HCT116 (cell line): ENCODE results near the gene ASB3. TPM values are rescaled to one million over a fixed set of nuclear protein-coding genes. Genes with fewer than 3 reads are reported as not detected.

ENCODE experiments used
- ATAC-seq: fragments of 200-7000 bp; cut with Tn5 transposase; 2 replicates; pipeline ENCODE4 v1.9.1; 2020; ENCODE audit warnings: mild to moderate bottlenecking, moderate library complexity
- BruUV-seq: library from RNA; stranded (reverse); fragments of 400-500 nt; replicated peaks from 2 replicates; lab custom pipeline; 2021; lab: Mats Ljungman, UMichigan
- CTCF ChIA-PET: fragments of 300-600 bp; sonication (Branson Sonifier 250); formaldehyde crosslinking; loops from one replicate; lab custom pipeline; 2021; ENCODE audit warnings: antibody characterized with exemption; lab: Charles Lee
- POLR2A ChIA-PET: fragments of 300-600, 350-600 bp; sonication (Branson Sonifier 250); formaldehyde crosslinking; loops from one replicate; lab custom pipeline; 2021; ENCODE audit warnings: antibody characterized with exemption; lab: Charles Lee
- RAD21 ChIA-PET, 2 experiments: fragments of 300-600 bp; sonication (Branson Sonifier 250); formaldehyde crosslinking; loops; one replicate each; lab custom pipeline; 2023; ENCODE audit warnings: low total read pairs in 2 of 2; ENCODE audit not compliant: uncharacterized antibody in 2 of 2, unreplicated experiment in 2 of 2, low non-redundant PET in 1 of 2; lab: Charles Lee
- DNase-seq: peaks from one replicate; pipeline ENCODE4 v3.0.0-alpha.2; 2010; ENCODE audit warnings: low read depth, low spot score
- H2AFZ ChIP-seq: fragments of 200-600 bp; shearing (Covaris generic), sonication (generic); 2 replicates; pipeline ENCODE4 v1.6.1; 2017; ENCODE audit warnings: low read depth, mixed run types, mixed read lengths, antibody characterized with exemption, low read length; ENCODE audit not compliant: poor library complexity, severe bottlenecking
- H3K27ac ChIP-seq: 2 replicates; pipeline ENCODE4 v1.5.1; 2012; ENCODE audit warnings: low read depth, low read length
- H3K27me3 ChIP-seq: fragments of 200-600 bp; sonication (generic); 2 replicates; pipeline ENCODE4 v1.6.1; 2016; ENCODE audit warnings: mixed run types, low read length, mixed read lengths; ENCODE audit not compliant: insufficient read depth
- H3K36me3 ChIP-seq, 2 experiments: fragments of 200-500 bp in 1 of 2; fragments of 200-600 bp in 1 of 2; sonication (Bioruptor generic) in 1 of 2; sonication (generic) in 1 of 2; 2 replicates each; pipeline versions ENCODE4 v1.5.1 to v1.6.1; 2014 to 2016; ENCODE audit warnings: low read length in 2 of 2, inconsistent platforms in 1 of 2, mixed read lengths in 1 of 2, mixed run types in 1 of 2; ENCODE audit not compliant: insufficient read depth in 2 of 2, control insufficient read depth in 1 of 2
- H3K4me1 ChIP-seq, 2 experiments: fragments of 200-600 bp in 1 of 2; sonication (generic) in 1 of 2; 2 replicates each; pipeline versions ENCODE4 v1.5.1 to v1.6.1; 2012 to 2017; ENCODE audit warnings: low read length in 2 of 2, inconsistent platforms in 1 of 2, mild to moderate bottlenecking in 1 of 2, mixed read lengths in 1 of 2, mixed run types in 1 of 2, moderate library complexity in 1 of 2; ENCODE audit not compliant: insufficient read depth in 2 of 2, control insufficient read depth in 1 of 2
- H3K4me2 ChIP-seq: fragments of 200-600 bp; sonication (generic); 2 replicates; pipeline ENCODE4 v1.6.1; 2017; ENCODE audit warnings: mixed run types, low read length, mixed read lengths
- H3K4me3 ChIP-seq, 2 experiments: fragments of 200-600 bp in 1 of 2; sonication (generic) in 1 of 2; replicated peaks in 1 of 2; 2 replicates each; pipeline ENCODE4 v1.5.1; 2011 to 2016; ENCODE audit warnings: low read length in 2 of 2, control low read depth in 1 of 2, low read depth in 1 of 2, mild to moderate bottlenecking in 1 of 2, mixed read lengths in 1 of 2, mixed run types in 1 of 2
- H3K79me2 ChIP-seq: fragments of 200-600 bp; sonication (generic); 2 replicates; pipeline ENCODE4 v1.6.1; 2017; ENCODE audit warnings: mild to moderate bottlenecking, mixed run types, low read length, moderate library complexity, mixed read lengths; ENCODE audit not compliant: insufficient read depth
- H3K9ac ChIP-seq: fragments of 200-600 bp; sonication (generic); 2 replicates; pipeline ENCODE4 v1.6.1; 2016; ENCODE audit warnings: low read length, mixed read lengths
- H3K9me2 ChIP-seq: fragments of 200-600 bp; sonication (generic), shearing (Covaris generic); 2 replicates; pipeline ENCODE4 v1.6.1; 2017; ENCODE audit warnings: mixed run types, mild to moderate bottlenecking, moderate library complexity; ENCODE audit not compliant: insufficient read depth
- H3K9me3 ChIP-seq, 2 experiments: fragments of 200-500 bp in 1 of 2; fragments of 200-600 bp in 1 of 2; sonication (Bioruptor generic) in 1 of 2; sonication (generic) in 1 of 2; 2 replicates each; pipeline ENCODE4 v1.6.1; 2014 to 2017; ENCODE audit warnings: low read length in 2 of 2, mixed read lengths in 2 of 2, inconsistent platforms in 1 of 2, low read depth in 1 of 2, mild to moderate bottlenecking in 1 of 2, mixed run types in 1 of 2, moderate library complexity in 1 of 2; ENCODE audit not compliant: control insufficient read depth in 1 of 2, insufficient read depth in 1 of 2
- H4K20me1 ChIP-seq: fragments of 200-600 bp; sonication (generic), shearing (Covaris generic); 2 replicates; pipeline ENCODE4 v1.6.1; 2017; ENCODE audit warnings: mixed run types, mild to moderate bottlenecking, moderate library complexity; ENCODE audit not compliant: insufficient read depth
- CBX3 ChIP-seq: IDR thresholded peaks from 2 replicates; pipeline ENCODE4 v1.6.1; 2012; ENCODE audit warnings: low read depth
- CEBPB ChIP-seq: IDR thresholded peaks from 2 replicates; pipeline ENCODE4 v1.6.1; 2012; ENCODE audit warnings: low read depth
- EGR1 ChIP-seq: IDR thresholded peaks from 2 replicates; pipeline ENCODE4 v1.6.1; 2012; ENCODE audit warnings: low read depth
- ELF1 ChIP-seq: IDR thresholded peaks from 2 replicates; pipeline ENCODE4 v1.6.1; 2012; ENCODE audit warnings: low read depth, borderline replicate concordance
- EZH2phosphoT487 ChIP-seq: fragments of 200-600 bp; IDR thresholded peaks from 2 replicates; pipeline ENCODE4 v1.6.1; 2018; ENCODE audit warnings: antibody characterized with exemption, borderline replicate concordance
- FOSL1 ChIP-seq: IDR thresholded peaks from 2 replicates; pipeline ENCODE4 v1.6.1; 2012; ENCODE audit warnings: low read depth
- JUND ChIP-seq: IDR thresholded peaks from 2 replicates; pipeline ENCODE4 v1.6.1; 2012
- POLR2A ChIP-seq: IDR thresholded peaks from 2 replicates; pipeline ENCODE4 v1.7.0; 2011; ENCODE audit warnings: borderline replicate concordance; ENCODE audit not compliant: insufficient read depth, insufficient read length; ENCODE audit errors: extremely low read depth
- POLR2AphosphoS5 ChIP-seq: IDR thresholded peaks from 2 replicates; pipeline ENCODE4 v1.6.1; 2011; ENCODE audit warnings: mild to moderate bottlenecking, low read depth, low read length, moderate library complexity
- RAD21 ChIP-seq: IDR thresholded peaks from 2 replicates; pipeline ENCODE4 v1.6.1; 2012; ENCODE audit warnings: low read depth, mild to moderate bottlenecking
- SP1 ChIP-seq: IDR thresholded peaks from 2 replicates; pipeline ENCODE4 v1.6.1; 2012; ENCODE audit warnings: low read depth
- SRF ChIP-seq: IDR thresholded peaks from 2 replicates; pipeline ENCODE4 v1.6.1; 2012; ENCODE audit warnings: low read depth
- TCF7L2 ChIP-seq: IDR thresholded peaks from 2 replicates; pipeline ENCODE4 v1.7.0; 2011; ENCODE audit warnings: borderline replicate concordance, inconsistent platforms; ENCODE audit not compliant: insufficient read depth, insufficient read length; ENCODE audit errors: extremely low read depth
- YY1 ChIP-seq: IDR thresholded peaks from 2 replicates; pipeline ENCODE4 v1.6.1; 2011; ENCODE audit warnings: low read length, low read depth, moderate library complexity, mild to moderate bottlenecking; ENCODE audit not compliant: insufficient replicate concordance; ENCODE audit errors: extremely low read depth
- ZBTB33 ChIP-seq: IDR thresholded peaks from 2 replicates; pipeline ENCODE4 v1.6.1; 2011; ENCODE audit warnings: mild to moderate bottlenecking, low read length, moderate library complexity; ENCODE audit not compliant: insufficient replicate concordance; ENCODE audit errors: extremely low read depth
- ZFX ChIP-seq: fragments of 450-650 bp; IDR thresholded peaks from 2 replicates; pipeline ENCODE4 v1.6.1; 2017
- ZNF274 ChIP-seq: fragments of 200-500 bp; sonication (Bioruptor generic); IDR thresholded peaks from 2 replicates; pipeline ENCODE4 v1.6.1; 2014; ENCODE audit warnings: mild to moderate bottlenecking, low read depth, low read length, inconsistent platforms
- intact Hi-C: fragments of 100-400 bp; cut with micrococcal nuclease; formaldehyde crosslinking; loops from 2 replicates; pipeline ENCODE4 v1.10.0; 2022
- total RNA-seq: library from RNA; stranded (reverse); gene quantifications from one replicate; pipeline ENCODE4 v1.2.1, GENCODE V29; 2021; ENCODE audit not compliant: unreplicated experiment
- TF ChIP-seq, protein P1 (sequence below): IDR thresholded peaks from 2 replicates; pipeline ENCODE4 v1.6.1; 2012

The ASB3 gene
- total RNA-seq, 1 experiment from 2014 or later = 17.3 TPM

GRCh38 chr2:53636596-53636995 is 150.2 kb downstream of the ASB3 start:
- H4K20me1 ChIP-seq = no peaks in the 10 kb centered on the region
- ChIA-PET CTCF (no interaction called here), RAD21 (no interaction called here), POLR2A (no interaction called here)
- no peaks in the 10 kb centered on the region for H3K9me2 ChIP-seq
- H3K4me3 ChIP-seq = no peak overlapping the region
- no peaks in the 10 kb centered on the region for H3K27me3 ChIP-seq
- H3K79me2 ChIP-seq = no peaks in the 10 kb centered on the region
- H3K9me3 ChIP-seq = no peaks in the 10 kb centered on the region
- no peak overlapping the region for H3K9ac ChIP-seq
- H3K4me1 ChIP-seq = peaks cover 0 to 9% of the 10 kb centered on the region in 2 experiments; a peak in 1 of 4 replicates
- H3K4me2 ChIP-seq = no peak overlapping the region
- DNase-seq = no peak
- no peak overlapping the region for H3K27ac ChIP-seq
- H3K36me3 ChIP-seq = no peaks in the 10 kb centered on the region
- no peak overlapping the region for H2AFZ ChIP-seq
- TF ChIP-seq ZFX = no peak
- intact Hi-C loops = no loop called here
- no TSS peak for BruUV-seq
- no peak for ATAC-seq

DNA sequence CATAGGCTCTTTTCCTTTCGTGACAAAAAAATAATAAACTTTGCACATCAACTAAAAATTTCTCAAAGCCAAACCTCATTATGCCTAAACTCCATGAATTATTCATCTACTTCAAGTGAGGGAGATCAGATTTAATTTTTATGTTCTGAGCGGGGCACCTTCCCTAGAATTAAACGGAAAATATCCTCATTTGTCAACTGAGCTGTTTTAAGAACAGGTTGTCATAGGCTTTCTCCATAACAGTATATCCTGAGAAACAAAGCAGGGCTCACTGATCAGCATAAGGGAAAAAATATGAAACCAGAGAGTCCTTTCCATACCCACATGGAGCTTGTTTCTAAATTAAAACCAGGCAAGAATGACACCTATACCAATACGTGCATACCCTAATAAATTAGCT is 150.6 kb downstream of the ASB3 start:
- intact Hi-C loops = no loop called here

More for the DNA sequence above, 150.6 kb downstream of the ASB3 start:
- no peak for TF ChIP-seq YY1
- TF ChIP-seq, protein P1, sequence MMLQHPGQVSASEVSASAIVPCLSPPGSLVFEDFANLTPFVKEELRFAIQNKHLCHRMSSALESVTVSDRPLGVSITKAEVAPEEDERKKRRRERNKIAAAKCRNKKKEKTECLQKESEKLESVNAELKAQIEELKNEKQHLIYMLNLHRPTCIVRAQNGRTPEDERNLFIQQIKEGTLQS = no peak
- TF ChIP-seq CBX3 = no peak
- TF ChIP-seq ZFX = no peak
- TF ChIP-seq SP1 = no peak
- no peak for TF ChIP-seq RAD21
- TF ChIP-seq ZNF274 = no peak
- no peak for TF ChIP-seq ZBTB33
- TF ChIP-seq EGR1 = no peak
- TF ChIP-seq TCF7L2 = no peak
- no peak for TF ChIP-seq POLR2AphosphoS5
- TF ChIP-seq JUND = no peak
- TF ChIP-seq FOSL1 = no peak
- no peak for TF ChIP-seq POLR2A
- TF ChIP-seq EZH2phosphoT487 = no peak
- no peak for TF ChIP-seq ELF1
- no peak for TF ChIP-seq SRF
- no peak for TF ChIP-seq CEBPB
- no TSS peak for BruUV-seq
- ChIA-PET CTCF (no interaction called here), POLR2A (no interaction called here), RAD21 (no interaction called here)
- H3K79me2 ChIP-seq = no peaks in the 10 kb centered on the region
- H4K20me1 ChIP-seq = no peaks in the 10 kb centered on the region
- no peaks in the 10 kb centered on the region for H3K9me3 ChIP-seq
- no peaks in the 10 kb centered on the region for H3K36me3 ChIP-seq
- no peak overlapping the region for H3K9ac ChIP-seq
- H3K9me2 ChIP-seq = no peaks in the 10 kb centered on the region
- H2AFZ ChIP-seq = no peak overlapping the region
- peaks cover 0 to 9% of the 10 kb centered on the region in 2 experiments; a peak in 1 of 4 replicates for H3K4me1 ChIP-seq
- DNase-seq (no peak), ATAC-seq (no peak)
- no peak overlapping the region for H3K27ac ChIP-seq
- H3K4me2 ChIP-seq = no peak overlapping the region
- H3K27me3 ChIP-seq = no peaks in the 10 kb centered on the region
- no peak overlapping the region for H3K4me3 ChIP-seq
